Hepatocyte (in vitro differentiated cells): Measurements from ENCODE around the gene PARK7. TPM values are rescaled to one million over a fixed set of nuclear protein-coding genes. Genes with fewer than 3 reads are reported as not detected.

ENCODE experiments used
- DNase-seq: peaks from one replicate; pipeline ENCODE4 v3.0.0-alpha.2; 2016; ENCODE audit warnings: low spot score
- H2AFZ ChIP-seq: fragments of 200-600 bp; sonication (generic); 2 replicates; pipeline ENCODE4 v1.6.0; 2016; ENCODE audit warnings: antibody characterized with exemption, mild to moderate bottlenecking
- H3K27ac ChIP-seq: fragments of 200-600 bp; sonication (generic); 2 replicates; pipeline ENCODE4 v1.5.1; 2016; ENCODE audit warnings: mild to moderate bottlenecking
- H3K27me3 ChIP-seq: fragments of 200-600 bp; sonication (generic); 2 replicates; pipeline ENCODE4 v1.6.1; 2016
- H3K36me3 ChIP-seq: fragments of 200-600 bp; sonication (generic); replicated peaks from 2 replicates; pipeline ENCODE4 v1.5.1; 2016; ENCODE audit warnings: low read depth; ENCODE audit not compliant: insufficient read depth
- H3K4me1 ChIP-seq: fragments of 200-600 bp; sonication (generic); 2 replicates; pipeline ENCODE4 v1.5.1; 2016; ENCODE audit warnings: mild to moderate bottlenecking, moderate library complexity; ENCODE audit not compliant: insufficient read depth
- H3K4me2 ChIP-seq: fragments of 200-600 bp; sonication (generic); 2 replicates; pipeline ENCODE4 v1.6.0; 2016
- H3K4me3 ChIP-seq: fragments of 200-600 bp; sonication (generic); 2 replicates; pipeline ENCODE4 v1.5.1; 2016; ENCODE audit warnings: mild to moderate bottlenecking
- H3K79me2 ChIP-seq: fragments of 200-600 bp; sonication (generic); 2 replicates; pipeline ENCODE4 v1.6.0; 2017; ENCODE audit warnings: mild to moderate bottlenecking
- H3K9me2 ChIP-seq: fragments of 200-600 bp; sonication (generic); replicated peaks from 2 replicates; pipeline ENCODE4 v1.6.0; 2017; ENCODE audit warnings: mild to moderate bottlenecking; ENCODE audit not compliant: insufficient read depth
- H3K9me3 ChIP-seq: fragments of 200-600 bp; sonication (generic); 2 replicates; pipeline ENCODE4 v1.5.1; 2016; ENCODE audit warnings: low read depth, mild to moderate bottlenecking
- H4K20me1 ChIP-seq: fragments of 200-600 bp; sonication (generic); 2 replicates; pipeline ENCODE4 v1.6.0; 2016; ENCODE audit warnings: mild to moderate bottlenecking; ENCODE audit not compliant: insufficient read depth, poor library complexity, severe bottlenecking
- CTCF ChIP-seq: fragments of 200-600 bp; sonication (generic); IDR thresholded peaks from 2 replicates; pipeline ENCODE4 v1.5.1; 2016; ENCODE audit warnings: antibody characterized with exemption, mild to moderate bottlenecking; ENCODE audit not compliant: poor library complexity
- EZH2 ChIP-seq: fragments of 200-600 bp; sonication (generic); IDR thresholded peaks from 2 replicates; pipeline ENCODE4 v1.6.1; 2016; ENCODE audit warnings: antibody characterized with exemption, mild to moderate bottlenecking, borderline replicate concordance
- EZH2phosphoT487 ChIP-seq: fragments of 200-600 bp; sonication (generic); IDR thresholded peaks from one replicate; pipeline ENCODE4 v1.6.1; 2018; ENCODE audit warnings: antibody characterized with exemption, mild to moderate bottlenecking, low read depth, moderate library complexity; ENCODE audit not compliant: unreplicated experiment, severe bottlenecking
- WGBS: methylation state at CpG from one replicate; pipeline ENCODE4 v1.1.6; 2016; ENCODE audit warnings: low lambda C conversion rate; ENCODE audit errors: missing lambda C conversion rate; 5-methylcytosine and 5-hydroxymethylcytosine counted together
- polyA plus RNA-seq: library from polyadenylated mRNA; unstranded; fragments of >200 nt; fragmentation: Nextera tagmentation; extraction: Ambion mirVana; gene quantifications from 2 replicates; pipeline ENCODE4 v1.2.1, GENCODE V29; 2016
- total RNA-seq: library from RNA; depleted of rRNA; stranded (reverse); fragments of >200 nt; gene quantifications from 2 replicates; pipeline ENCODE4 v1.2.3, GENCODE V29; 2014

Gene PARK7
- total and polyA plus RNA-seq, 2 experiments from 2014 or later, result 166 to 395 TPM

- no peaks in the 10 kb centered on the region for H3K9me2 ChIP-seq
- no peak overlapping the region for H3K4me3 ChIP-seq
- H3K27ac ChIP-seq, result no peak overlapping the region
- DNase-seq, result no peak
- H3K4me2 ChIP-seq, result no peak overlapping the region
- peaks cover 24% of the 10 kb centered on the region for H3K27me3 ChIP-seq
- no peaks in the 10 kb centered on the region for H3K79me2 ChIP-seq
- TF ChIP-seq EZH2 (no peak), CTCF (no peak), EZH2phosphoT487 (no peak)
- H3K36me3 ChIP-seq, result no peaks in the 10 kb centered on the region
- no peaks in the 10 kb centered on the region for H3K4me1 ChIP-seq
- no peak overlapping the region for H2AFZ ChIP-seq
- H3K9me3 ChIP-seq, result no peaks in the 10 kb centered on the region
- no peaks in the 10 kb centered on the region for H4K20me1 ChIP-seq
- WGBS, result 90% methylated on average over 6 of the region's 7 CpGs
Measured at GRCh38 chr1:7929637-7930036, 31.9 kb upstream of the PARK7 start.

- Histone ChIP-seq H3K4me1 (no peaks in the 10 kb centered on the region), H3K4me2 (no peak overlapping the region), H3K9me3 (no peaks in the 10 kb centered on the region), H3K79me2 (no peaks in the 10 kb centered on the region), H2AFZ (no peak overlapping the region), H3K27me3 (peaks cover 24% of the 10 kb centered on the region), H3K4me3 (no peak overlapping the region), H3K36me3 (no peaks in the 10 kb centered on the region), H3K9me2 (no peaks in the 10 kb centered on the region), H4K20me1 (no peaks in the 10 kb centered on the region), H3K27ac (no peak overlapping the region)
- TF ChIP-seq CTCF (no peak), EZH2 (no peak), EZH2phosphoT487 (no peak)
- no peak for DNase-seq
- WGBS, result 87% methylated on average over 15 of the region's 15 CpGs
Measured at GRCh38 chr1:7930645-7931445, 30.7 kb upstream of the PARK7 start.

GRCh38 chr1:7931446-7931812 is 30.1 kb upstream of the PARK7 start:
- no peak overlapping the region for H3K4me2 ChIP-seq
- H3K36me3 ChIP-seq, result no peaks in the 10 kb centered on the region
- H2AFZ ChIP-seq, result no peak overlapping the region
- no peaks in the 10 kb centered on the region for H3K9me2 ChIP-seq
- H3K9me3 ChIP-seq, result no peaks in the 10 kb centered on the region
- TF ChIP-seq EZH2phosphoT487 (no peak), CTCF (no peak), EZH2 (no peak)
- H4K20me1 ChIP-seq, result no peaks in the 10 kb centered on the region
- 78% methylated on average over 2 of the region's 2 CpGs for WGBS
- no peaks in the 10 kb centered on the region for H3K79me2 ChIP-seq
- no peak for DNase-seq
- H3K4me1 ChIP-seq, result no peaks in the 10 kb centered on the region
- H3K27me3 ChIP-seq, result peaks cover 18% of the 10 kb centered on the region
- H3K4me3 ChIP-seq, result no peak overlapping the region
- H3K27ac ChIP-seq, result no peak overlapping the region
